ENCODE measurements around the gene HSPB1.

- TF ChIP-seq CTCF (IDR thresholded peaks at IDR 0.05) (no peak), POLR2A (IDR thresholded peaks at IDR 0.05) (peak in 1 of 2 donors; percentile 19)
These were observed 1.0 kb downstream of the HSPB1 start for GRCh38 chr7:76303202-76304147.
